ENCODE results near the gene HELZ. TPM values are rescaled to one million over a fixed set of nuclear protein-coding genes. Genes with fewer than 3 reads are reported as not detected.

HELZ gene
- total and polyA plus RNA-seq, 2 donors (not counting 1 experiment from before 2014, with no cell fraction given), result 10.4 to 97.8 TPM

DNA sequence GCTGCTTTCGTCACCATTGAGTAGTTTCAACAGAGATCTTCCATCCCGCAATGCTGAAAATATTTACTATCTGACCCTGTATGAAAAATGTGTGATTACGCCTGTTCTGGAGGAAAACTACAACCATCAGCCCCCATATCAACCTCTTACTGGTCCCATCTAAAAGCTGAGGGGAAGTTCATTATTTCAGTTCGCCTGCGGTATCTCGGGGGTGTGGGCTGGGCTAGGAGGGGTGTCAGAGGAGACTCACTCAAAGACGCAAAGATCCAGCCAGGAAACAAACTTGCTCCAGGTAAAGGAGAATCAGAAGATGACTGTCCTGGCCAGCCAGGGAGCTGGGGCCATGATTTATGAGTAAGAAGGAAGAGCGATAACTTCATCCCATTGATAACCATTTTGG, 187.0 kb downstream of the HELZ start:
- DNase-seq (no peak), ATAC-seq (ENCODE audit: low read depth) (no peak)
- no peak overlapping the region for H3K27ac ChIP-seq (ENCODE audit: low read length in 2 of 2)
- no peak overlapping the region for H3K4me3 Mint-ChIP-seq
- H3K4me1 Mint-ChIP-seq, result peaks cover 6% of the 10 kb centered on the region
- H3K4me3 ChIP-seq (ENCODE audit: control extremely low read depth in 1 of 5, extremely low read depth in 1 of 5, insufficient read depth in 1 of 5, low read depth in 2 of 5, low read length in 4 of 5), result no peak overlapping the region
- H4K20me1 ChIP-seq (ENCODE audit: control insufficient read depth, insufficient read depth, low read length, poor library complexity, severe bottlenecking), result no peaks in the 10 kb centered on the region
- TF ChIP-seq, protein P1, sequence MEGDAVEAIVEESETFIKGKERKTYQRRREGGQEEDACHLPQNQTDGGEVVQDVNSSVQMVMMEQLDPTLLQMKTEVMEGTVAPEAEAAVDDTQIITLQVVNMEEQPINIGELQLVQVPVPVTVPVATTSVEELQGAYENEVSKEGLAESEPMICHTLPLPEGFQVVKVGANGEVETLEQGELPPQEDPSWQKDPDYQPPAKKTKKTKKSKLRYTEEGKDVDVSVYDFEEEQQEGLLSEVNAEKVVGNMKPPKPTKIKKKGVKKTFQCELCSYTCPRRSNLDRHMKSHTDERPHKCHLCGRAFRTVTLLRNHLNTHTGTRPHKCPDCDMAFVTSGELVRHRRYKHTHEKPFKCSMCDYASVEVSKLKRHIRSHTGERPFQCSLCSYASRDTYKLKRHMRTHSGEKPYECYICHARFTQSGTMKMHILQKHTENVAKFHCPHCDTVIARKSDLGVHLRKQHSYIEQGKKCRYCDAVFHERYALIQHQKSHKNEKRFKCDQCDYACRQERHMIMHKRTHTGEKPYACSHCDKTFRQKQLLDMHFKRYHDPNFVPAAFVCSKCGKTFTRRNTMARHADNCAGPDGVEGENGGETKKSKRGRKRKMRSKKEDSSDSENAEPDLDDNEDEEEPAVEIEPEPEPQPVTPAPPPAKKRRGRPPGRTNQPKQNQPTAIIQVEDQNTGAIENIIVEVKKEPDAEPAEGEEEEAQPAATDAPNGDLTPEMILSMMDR (IDR thresholded peaks at IDR 0.05), result no peak
- TF ChIP-seq EZH2 (IDR thresholded peaks at IDR 0.05; ENCODE audit: borderline replicate concordance, insufficient read depth, low read depth, low read length, poor library complexity, severe bottlenecking), result no peak
- POLR2A ChIA-PET, result no interaction called here
- peaks cover 0 to 8% of the 10 kb centered on the region in 2 donors for H3K4me1 ChIP-seq (ENCODE audit: control insufficient read depth in 2 of 2, insufficient read depth in 2 of 2, low read length in 2 of 2)
- H3K9me3 Mint-ChIP-seq (ENCODE audit: insufficient read depth), result no peaks in the 10 kb centered on the region
- 91% methylated on average over 4 of the region's 8 CpGs for WGBS (ENCODE audit: insufficient coverage)
- H3K79me2 ChIP-seq (ENCODE audit: control insufficient read depth, insufficient read depth, low read length), result no peaks in the 10 kb centered on the region
- no peak overlapping the region for H2AFZ ChIP-seq (ENCODE audit: insufficient read depth, low read depth, low read length, poor library complexity, severe bottlenecking)
- no peak overlapping the region for H3K27ac Mint-ChIP-seq
- H3K9me3 ChIP-seq (ENCODE audit: control extremely low read depth in 1 of 3, control insufficient read depth in 2 of 3, insufficient read depth in 1 of 3, low read length in 2 of 3), result peaks cover 0 to 11% (median 0%) of the 10 kb centered on the region in 3 donors
- no peaks in the 10 kb centered on the region for H3K36me3 ChIP-seq (replicated peaks in 1 of 2; ENCODE audit: control extremely low read depth in 1 of 2, control insufficient read depth in 1 of 2, extremely low read depth in 1 of 2, insufficient read depth in 2 of 2, low read length in 1 of 2)
- intact Hi-C loops (cut with micrococcal nuclease), result no loop called here
- H3K27me3 ChIP-seq (replicated peaks in 1 of 4; ENCODE audit: control extremely low read depth in 1 of 4, control insufficient read depth in 3 of 4, insufficient read depth in 4 of 4, low read length in 3 of 4), result no peaks in the 10 kb centered on the region
- CTCF ChIA-PET, result no interaction called here
- H3K27me3 Mint-ChIP-seq, result no peaks in the 10 kb centered on the region
- no peak overlapping the region for H3K4me2 ChIP-seq (replicated peaks; ENCODE audit: low read depth, low read length, poor library complexity, severe bottlenecking)
- H3K9ac ChIP-seq (ENCODE audit: low read length), result no peak overlapping the region

DNA sequence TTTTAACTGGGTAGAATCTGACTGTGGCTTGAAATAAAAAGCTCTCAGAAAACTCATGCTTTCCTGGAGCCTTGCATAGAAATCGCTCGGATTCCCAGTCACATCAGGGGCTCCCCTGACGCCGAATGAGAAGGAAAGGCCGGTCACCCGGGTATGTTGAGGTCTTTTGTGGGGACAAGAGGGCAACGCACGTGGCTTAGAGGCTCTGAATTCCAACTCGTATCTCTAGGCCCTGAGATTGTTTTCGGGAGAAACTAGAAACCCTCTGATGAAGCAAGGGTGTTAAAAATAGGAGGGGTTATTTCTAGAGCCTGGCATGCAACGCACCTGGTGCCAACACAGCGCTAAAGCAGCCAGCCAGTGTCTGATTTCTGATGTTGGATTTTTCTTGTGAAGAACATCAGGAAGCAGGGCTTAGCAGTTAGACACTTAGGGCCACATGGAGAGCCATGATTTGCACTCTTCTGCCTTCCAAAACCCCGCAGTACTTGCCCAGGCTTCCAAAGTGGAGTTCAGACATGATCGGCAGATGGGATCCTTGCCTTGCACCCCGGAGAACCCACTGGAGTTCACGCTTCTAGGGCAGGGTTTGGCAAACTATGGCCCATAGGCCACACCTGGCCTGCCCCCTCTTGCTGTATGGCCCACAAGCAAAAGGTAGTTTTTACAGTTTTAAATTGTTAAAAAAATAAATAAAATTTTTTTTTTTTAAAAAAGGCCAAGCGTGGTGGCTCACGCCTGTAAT, 188.1 kb downstream of the HELZ start:
- Histone ChIP-seq H3K4me2 (replicated peaks; ENCODE audit: low read depth, low read length, poor library complexity, severe bottlenecking) (no peak overlapping the region), H3K27ac (ENCODE audit: low read length in 2 of 2) (no peak overlapping the region), H3K4me1 (ENCODE audit: control insufficient read depth in 2 of 2, insufficient read depth in 2 of 2, low read length in 2 of 2) (peaks cover 0 to 8% of the 10 kb centered on the region in 2 donors), H3K4me3 (ENCODE audit: control extremely low read depth in 1 of 5, extremely low read depth in 1 of 5, insufficient read depth in 1 of 5, low read depth in 2 of 5, low read length in 4 of 5) (no peak overlapping the region), H2AFZ (ENCODE audit: insufficient read depth, low read depth, low read length, poor library complexity, severe bottlenecking) (no peak overlapping the region), H3K36me3 (replicated peaks in 1 of 2; ENCODE audit: control extremely low read depth in 1 of 2, control insufficient read depth in 1 of 2, extremely low read depth in 1 of 2, insufficient read depth in 2 of 2, low read length in 1 of 2) (no peaks in the 10 kb centered on the region), H4K20me1 (ENCODE audit: control insufficient read depth, insufficient read depth, low read length, poor library complexity, severe bottlenecking) (no peaks in the 10 kb centered on the region), H3K79me2 (ENCODE audit: control insufficient read depth, insufficient read depth, low read length) (no peaks in the 10 kb centered on the region), H3K27me3 (replicated peaks in 1 of 4; ENCODE audit: control extremely low read depth in 1 of 4, control insufficient read depth in 3 of 4, insufficient read depth in 4 of 4, low read length in 3 of 4) (no peaks in the 10 kb centered on the region), H3K9me3 (ENCODE audit: control extremely low read depth in 1 of 3, control insufficient read depth in 2 of 3, insufficient read depth in 1 of 3, low read length in 2 of 3) (peaks cover 0 to 11% (median 0%) of the 10 kb centered on the region in 3 donors), H3K9ac (ENCODE audit: low read length) (no peak overlapping the region)
- ChIA-PET POLR2A (no interaction called here), CTCF (no interaction called here)
- DNase-seq (no peak), ATAC-seq (ENCODE audit: low read depth) (no peak)
- no peaks in the 10 kb centered on the region for H3K27me3 Mint-ChIP-seq
- no peak for TF ChIP-seq EZH2 (IDR thresholded peaks at IDR 0.05; ENCODE audit: borderline replicate concordance, insufficient read depth, low read depth, low read length, poor library complexity, severe bottlenecking)
- TF ChIP-seq, protein P1 (IDR thresholded peaks at IDR 0.05), result no peak
- H3K27ac Mint-ChIP-seq, result no peak overlapping the region
- no peaks in the 10 kb centered on the region for H3K9me3 Mint-ChIP-seq (ENCODE audit: insufficient read depth)
- intact Hi-C loops (cut with micrococcal nuclease), result no loop called here
- H3K4me1 Mint-ChIP-seq, result peaks cover 6% of the 10 kb centered on the region
- 89% methylated on average over 18 of the region's 18 CpGs for WGBS (ENCODE audit: insufficient coverage)
- no peak overlapping the region for H3K4me3 Mint-ChIP-seq

Data from B cell (primary cell).